ENCODE results near the gene SEMA4G. TPM values are rescaled to one million over a fixed set of nuclear protein-coding genes. Genes with fewer than 3 reads are reported as not detected.

The SEMA4G gene
- total and polyA plus RNA-seq, 2 of the 13 experiments (the other 11 are each of a cell fraction or from before 2014, with no cell fraction given): 46.2 to 207 TPM

GRCh38 chr10:100998991-100999741, 29.9 kb downstream of the SEMA4G start (continued):
- TF ChIP-seq, protein P1, sequence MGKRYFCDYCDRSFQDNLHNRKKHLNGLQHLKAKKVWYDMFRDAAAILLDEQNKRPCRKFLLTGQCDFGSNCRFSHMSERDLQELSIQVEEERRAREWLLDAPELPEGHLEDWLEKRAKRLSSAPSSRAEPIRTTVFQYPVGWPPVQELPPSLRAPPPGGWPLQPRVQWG (CRISPR knock-in tag; IDR thresholded peaks at IDR 0.05; ENCODE audit: borderline replicate concordance, low read depth): no peak
- peak; percentile 55; the same call in 1 of the 2 replicates for TF ChIP-seq ZNF333 (CRISPR knock-in tag; IDR thresholded peaks at IDR 0.05; ENCODE audit: borderline replicate concordance)
- TF ChIP-seq TEF (CRISPR knock-in tag; IDR thresholded peaks at IDR 0.05): no peak
- no peak for TF ChIP-seq PRMT3 (CRISPR knock-in tag; IDR thresholded peaks at IDR 0.05; ENCODE audit: borderline replicate concordance, low read depth)
- peak; percentile 68; the same call in 1 of the 2 replicates for TF ChIP-seq BCL3 (CRISPR knock-in tag; IDR thresholded peaks at IDR 0.05)
- peak; percentile 30; the same call in 1 of the 2 replicates for TF ChIP-seq ZNF773 (CRISPR knock-in tag; IDR thresholded peaks at IDR 0.05; ENCODE audit: borderline replicate concordance)
- TF ChIP-seq ZNF639 (CRISPR knock-in tag; conservative IDR thresholded peaks at IDR 0.05): 0 out of 2 replicates have a peak, but pooled peaks have one; percentile 70
- TF ChIP-seq, protein P2, sequence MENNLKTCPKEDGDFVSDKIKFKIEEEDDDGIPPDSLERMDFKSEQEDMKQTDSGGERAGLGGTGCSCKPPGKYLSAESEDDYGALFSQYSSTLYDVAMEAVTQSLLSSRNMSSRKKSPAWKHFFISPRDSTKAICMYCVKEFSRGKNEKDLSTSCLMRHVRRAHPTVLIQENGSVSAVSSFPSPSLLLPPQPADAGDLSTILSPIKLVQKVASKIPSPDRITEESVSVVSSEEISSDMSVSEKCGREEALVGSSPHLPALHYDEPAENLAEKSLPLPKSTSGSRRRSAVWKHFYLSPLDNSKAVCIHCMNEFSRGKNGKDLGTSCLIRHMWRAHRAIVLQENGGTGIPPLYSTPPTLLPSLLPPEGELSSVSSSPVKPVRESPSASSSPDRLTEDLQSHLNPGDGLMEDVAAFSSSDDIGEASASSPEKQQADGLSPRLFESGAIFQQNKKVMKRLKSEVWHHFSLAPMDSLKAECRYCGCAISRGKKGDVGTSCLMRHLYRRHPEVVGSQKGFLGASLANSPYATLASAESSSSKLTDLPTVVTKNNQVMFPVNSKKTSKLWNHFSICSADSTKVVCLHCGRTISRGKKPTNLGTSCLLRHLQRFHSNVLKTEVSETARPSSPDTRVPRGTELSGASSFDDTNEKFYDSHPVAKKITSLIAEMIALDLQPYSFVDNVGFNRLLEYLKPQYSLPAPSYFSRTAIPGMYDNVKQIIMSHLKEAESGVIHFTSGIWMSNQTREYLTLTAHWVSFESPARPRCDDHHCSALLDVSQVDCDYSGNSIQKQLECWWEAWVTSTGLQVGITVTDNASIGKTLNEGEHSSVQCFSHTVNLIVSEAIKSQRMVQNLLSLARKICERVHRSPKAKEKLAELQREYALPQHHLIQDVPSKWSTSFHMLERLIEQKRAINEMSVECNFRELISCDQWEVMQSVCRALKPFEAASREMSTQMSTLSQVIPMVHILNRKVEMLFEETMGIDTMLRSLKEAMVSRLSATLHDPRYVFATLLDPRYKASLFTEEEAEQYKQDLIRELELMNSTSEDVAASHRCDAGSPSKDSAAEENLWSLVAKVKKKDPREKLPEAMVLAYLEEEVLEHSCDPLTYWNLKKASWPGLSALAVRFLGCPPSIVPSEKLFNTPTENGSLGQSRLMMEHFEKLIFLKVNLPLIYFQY (CRISPR knock-in tag; IDR thresholded peaks at IDR 0.05; ENCODE audit: borderline replicate concordance): 0 out of 2 replicates have a peak, but pooled peaks have one; percentile 23
- no peak for TF ChIP-seq CHCHD3 (CRISPR knock-in tag; IDR thresholded peaks at IDR 0.05)
- peak in 1 of 2 experiments; percentile 64; a peak in 2 of 4 replicates for TF ChIP-seq POLR2A (IDR thresholded peaks at IDR 0.05; ENCODE audit: insufficient read depth in 1 of 2, low read depth in 2 of 2, low read length in 2 of 2)
- TF ChIP-seq, protein P3, sequence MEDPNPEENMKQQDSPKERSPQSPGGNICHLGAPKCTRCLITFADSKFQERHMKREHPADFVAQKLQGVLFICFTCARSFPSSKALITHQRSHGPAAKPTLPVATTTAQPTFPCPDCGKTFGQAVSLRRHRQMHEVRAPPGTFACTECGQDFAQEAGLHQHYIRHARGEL (CRISPR knock-in tag; IDR thresholded peaks at IDR 0.05): peak; percentile 57; the same call in 1 of the 2 replicates
- peak; percentile 54; the same call in 1 of the 2 replicates for TF ChIP-seq MAZ (IDR thresholded peaks at IDR 0.05; ENCODE audit: borderline replicate concordance, low read depth, low read length)
- TF ChIP-seq MAZ (CRISPR knock-in tag; IDR thresholded peaks at IDR 0.05; ENCODE audit: low read depth): peak; percentile 74; the same call in 1 of the 2 replicates
- TF ChIP-seq NFYC (CRISPR knock-in tag; IDR thresholded peaks at IDR 0.05): no peak
- TF ChIP-seq ZNF749 (CRISPR knock-in tag; IDR thresholded peaks at IDR 0.05; ENCODE audit: borderline replicate concordance): no peak
- 0 out of 2 replicates have a peak, but pooled peaks have one; percentile 64 for TF ChIP-seq ZNF446 (CRISPR knock-in tag; IDR thresholded peaks at IDR 0.05)
- TF ChIP-seq NR1H2 (CRISPR knock-in tag; IDR thresholded peaks at IDR 0.05; ENCODE audit: borderline replicate concordance, low read depth): 0 out of 2 replicates have a peak, but pooled peaks have one; percentile 33
- peak; percentile 71; the same call in 1 of the 2 replicates for TF ChIP-seq ZC3H13 (CRISPR knock-in tag; IDR thresholded peaks at IDR 0.05)
- no peak for TF ChIP-seq SMARCC2 (IDR thresholded peaks at IDR 0.05)
- no peak; the same call in 1 of the 2 replicates for TF ChIP-seq ZNF138 (CRISPR knock-in tag; IDR thresholded peaks at IDR 0.05; ENCODE audit: low read depth)
- no peak for TF ChIP-seq ZSCAN12 (CRISPR knock-in tag; IDR thresholded peaks at IDR 0.05)
